ENCODE measurements around the gene FRMD4A. TPM values are rescaled to one million over a fixed set of nuclear protein-coding genes. Genes with fewer than 3 reads are reported as not detected.
A peak's percentile ranks its signal among the peaks of the same experiment; 100 is the strongest.
"Not testable (repeated sequence)": the region's sequence is repeated elsewhere in the genome, so short reads cannot be mapped to it uniquely, and the experiment has no call there.

FRMD4A gene
- total and polyA plus RNA-seq, 5 experiments from 2014 or later, result 0.02 to 0.80 (median 0.31) TPM; not detected in 2

DNA sequence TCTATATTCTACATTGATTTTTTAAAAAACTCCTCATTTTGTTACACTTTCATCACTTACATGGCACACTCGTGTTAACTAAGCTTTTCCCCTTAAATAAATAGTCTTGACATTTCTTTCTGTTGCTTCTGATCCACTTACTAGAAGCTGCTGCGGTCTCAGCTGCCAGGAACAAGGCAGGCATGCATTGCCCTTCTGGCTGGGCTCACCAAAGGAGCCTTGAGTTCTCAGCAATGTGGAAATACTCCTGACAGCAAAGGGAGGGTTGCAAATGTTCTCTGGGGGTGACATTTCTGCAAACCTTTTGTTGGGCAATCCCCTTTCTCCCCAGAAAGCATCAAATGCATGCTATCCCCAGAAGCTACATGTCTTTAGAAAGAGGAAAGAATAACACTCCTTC is 393.9 kb downstream of the FRMD4A start:
- H3K9me3 Mint-ChIP-seq, result peaks cover 0 to 8% (median 0%) of the 10 kb centered on the region in 9 donors
- no peak overlapping the region for H3K27ac Mint-ChIP-seq
- H3K36me3 Mint-ChIP-seq, result no peaks in the 10 kb centered on the region
- no peak for DNase-seq
- H3K4me1 Mint-ChIP-seq, result no peaks in the 10 kb centered on the region
- ATAC-seq, result no peak
- H3K27me3 Mint-ChIP-seq, result peaks cover 1 to 20% (median 6%) of the 10 kb centered on the region in 5 donors
- POLR2A ChIA-PET, result no interaction called here
- H3K4me3 Mint-ChIP-seq, result no peak overlapping the region

DNA sequence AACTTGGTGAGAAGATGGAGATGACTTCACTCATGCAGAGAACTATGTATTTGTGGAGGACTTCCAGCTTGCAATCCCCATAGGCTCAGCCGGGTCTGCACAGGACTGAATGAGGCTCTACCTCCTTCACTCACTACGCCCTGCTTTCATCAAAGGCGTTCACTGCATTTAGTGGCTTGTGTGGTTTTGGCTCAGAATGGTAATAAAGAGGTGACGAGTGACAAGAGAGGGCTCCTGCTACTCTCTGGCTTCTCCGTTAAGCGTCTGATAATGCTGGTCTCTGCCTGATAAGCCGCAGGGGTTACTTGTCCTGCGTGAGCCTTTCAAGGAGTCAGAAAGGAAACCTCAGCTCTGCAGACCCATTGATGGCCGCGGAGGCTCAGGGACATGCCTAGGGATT is 400.6 kb downstream of the FRMD4A start:
- H3K27me3 Mint-ChIP-seq, result peaks cover 0 to 10% (median 1%) of the 10 kb centered on the region in 5 donors
- peak overlapping the region in 8 of 10 donors; percentile 29 to 72 (median 50) for H3K4me3 Mint-ChIP-seq
- POLR2A ChIA-PET, result interaction anchor here (1.6 kb wide), 1 partner anchor 73 kb away, joined by 5 read pairs; no protein-coding TSS in a partner anchor
- H3K36me3 Mint-ChIP-seq, result no peaks in the 10 kb centered on the region
- H3K4me1 Mint-ChIP-seq, result peaks cover 5 to 23% (median 20%) of the 10 kb centered on the region in 4 donors
- H3K27ac Mint-ChIP-seq, result peak overlapping the region in 3 of 10 donors; percentile 28 to 38 (median 37)
- peak in 7 of 10 donors; percentile 31 to 76 (median 45) for DNase-seq
- ATAC-seq, result peak; percentile 98 to 100
- no peaks in the 10 kb centered on the region for H3K9me3 Mint-ChIP-seq

DNA sequence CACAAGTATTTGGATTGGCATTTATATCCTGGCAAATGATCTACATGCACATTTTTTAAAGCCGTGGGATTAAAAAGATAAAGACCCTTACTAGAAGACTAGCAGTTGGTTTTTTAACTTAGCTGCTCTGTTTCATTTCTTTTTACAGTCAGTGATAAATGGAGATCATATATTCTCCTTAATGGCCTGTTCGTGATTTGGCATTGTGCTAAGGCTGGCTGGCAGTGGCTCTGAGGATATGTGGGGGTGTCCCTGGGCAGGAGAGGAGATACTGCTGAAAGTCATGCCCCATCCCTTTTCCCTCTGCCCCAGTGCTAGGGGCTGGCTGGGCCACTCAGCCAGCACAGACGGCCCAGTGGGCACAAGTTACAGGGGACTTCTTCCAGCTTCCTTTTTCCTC is 402.3 kb downstream of the FRMD4A start:
- POLR2A ChIA-PET, result interaction anchor here (0.6 kb wide), 1 partner anchor 142 kb away, joined by 3 read pairs; no protein-coding TSS in a partner anchor
- no peak overlapping the region for H3K27ac Mint-ChIP-seq
- ATAC-seq (no peak), DNase-seq (no peak)
- no peak overlapping the region for H3K4me3 Mint-ChIP-seq
- peaks cover 0 to 1% (median 0%) of the 10 kb centered on the region in 9 donors for H3K9me3 Mint-ChIP-seq
- peaks cover 5 to 23% (median 21%) of the 10 kb centered on the region in 4 donors for H3K4me1 Mint-ChIP-seq
- H3K36me3 Mint-ChIP-seq, result no peaks in the 10 kb centered on the region
- H3K27me3 Mint-ChIP-seq, result peaks cover 0 to 10% (median 1%) of the 10 kb centered on the region in 5 donors

DNA sequence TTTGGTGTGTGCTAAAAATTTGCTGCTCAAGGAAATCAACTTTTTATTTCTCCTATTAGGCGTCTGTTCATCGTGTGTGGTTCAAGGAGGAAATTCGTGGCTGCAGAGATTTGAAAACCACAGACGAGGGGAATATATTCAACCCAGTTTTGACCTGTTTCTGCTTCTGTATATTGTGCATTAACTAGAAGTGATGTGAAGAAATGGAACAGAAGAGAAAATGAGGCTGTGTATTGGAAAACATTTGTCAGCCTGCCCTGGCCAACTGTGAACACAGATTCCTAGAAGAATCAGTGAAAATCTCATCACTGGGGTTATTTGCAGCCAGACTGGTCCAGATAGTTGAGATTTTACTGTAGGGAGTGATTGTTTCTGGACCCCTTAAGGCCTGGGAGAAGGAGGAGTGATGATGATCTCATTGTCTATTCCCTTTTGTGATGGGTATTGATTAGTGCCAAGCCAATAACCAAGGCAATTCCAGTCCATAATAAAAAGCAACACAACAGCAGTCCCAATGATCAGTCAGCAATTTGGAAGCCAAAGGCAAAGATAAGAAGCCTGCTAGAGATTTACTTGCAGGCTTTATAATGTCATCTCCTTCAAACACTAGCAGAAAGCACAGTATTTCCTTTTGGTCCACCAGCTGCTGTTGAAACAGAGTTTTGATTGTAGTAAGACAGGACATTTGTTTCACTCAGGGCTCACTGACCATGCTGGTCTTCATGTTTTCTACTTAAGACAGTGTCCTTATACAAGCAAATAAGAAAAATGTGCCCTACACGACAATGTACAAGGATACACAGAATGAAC is 404.5 kb downstream of the FRMD4A start:
- Mint-ChIP-seq H3K4me1 (peaks cover 5 to 23% (median 20%) of the 10 kb centered on the region in 4 donors), H3K36me3 (no peaks in the 10 kb centered on the region), H3K27me3 (peaks cover 0 to 5% (median 1%) of the 10 kb centered on the region in 5 donors), H3K4me3 (no peak overlapping the region), H3K27ac (peak overlapping the region in 1 of 10 donors; percentile 11), H3K9me3 (peaks cover 0 to 1% (median 0%) of the 10 kb centered on the region in 9 donors)
- no peak for ATAC-seq
- POLR2A ChIA-PET, result no interaction called here
- no peak for DNase-seq

DNA sequence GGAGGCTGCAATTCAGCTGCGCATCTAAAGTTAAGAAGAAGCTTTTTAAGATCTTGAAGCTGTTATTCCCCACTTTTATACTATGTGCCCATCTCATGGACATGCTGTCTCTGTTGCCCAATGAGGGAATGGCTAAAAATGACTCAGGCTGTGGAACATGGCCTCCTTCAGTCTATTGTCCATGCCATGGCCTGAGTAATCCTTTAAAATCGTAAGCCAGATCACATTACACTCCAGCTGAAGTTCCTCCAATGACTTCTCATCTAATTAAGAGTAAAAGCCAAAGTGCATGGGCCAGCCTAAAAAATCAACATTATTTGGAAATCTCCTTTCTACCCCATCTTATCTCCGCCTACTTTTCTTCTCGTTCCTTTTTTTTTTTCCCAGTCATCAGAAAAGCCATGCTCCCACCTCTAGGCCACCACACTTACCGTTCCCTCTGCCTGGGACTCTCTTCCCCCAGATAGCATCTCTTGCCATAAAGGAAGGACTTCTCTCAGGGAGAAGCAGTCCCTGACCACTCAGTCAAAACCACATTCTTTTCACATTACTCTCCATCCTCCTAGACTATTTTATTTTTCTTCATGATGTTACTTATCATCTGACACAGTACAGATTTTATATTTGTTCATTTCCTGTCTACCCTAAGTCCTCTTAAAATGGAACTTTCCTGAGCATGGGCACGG is 406.5 kb downstream of the FRMD4A start:
- Mint-ChIP-seq H3K36me3 (no peaks in the 10 kb centered on the region), H3K4me1 (peaks cover 0 to 9% (median 7%) of the 10 kb centered on the region in 4 donors), H3K27me3 (peaks cover 0 to 4% (median 0%) of the 10 kb centered on the region in 5 donors), H3K9me3 (peaks cover 0 to 1% (median 0%) of the 10 kb centered on the region in 9 donors), H3K27ac (peak overlapping the region in 1 of 10 donors; percentile 8), H3K4me3 (no peak overlapping the region)
- ATAC-seq, result no peak
- POLR2A ChIA-PET, result no interaction called here
- DNase-seq, result no peak

DNA sequence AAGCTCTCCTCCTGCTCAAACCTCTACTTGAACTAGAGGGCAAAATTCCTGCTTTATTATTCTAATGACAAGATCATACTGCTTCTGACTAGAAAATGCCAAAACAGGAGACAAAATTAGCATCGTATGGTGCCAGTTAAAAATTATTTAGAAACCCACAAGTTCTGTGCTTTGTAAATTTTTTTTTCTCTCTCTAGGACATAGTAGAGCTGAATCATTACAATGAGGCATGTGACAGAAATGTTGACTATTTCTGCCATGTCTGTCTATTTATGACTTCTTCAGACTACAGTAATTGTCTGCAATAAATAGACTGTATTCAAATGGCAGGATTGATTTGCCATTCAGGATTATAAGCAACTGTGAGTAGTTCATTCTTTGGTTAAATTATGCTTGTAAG is 408.1 kb downstream of the FRMD4A start:
- no peak overlapping the region for H3K4me3 Mint-ChIP-seq
- H3K4me1 Mint-ChIP-seq, result peaks cover 0 to 9% (median 7%) of the 10 kb centered on the region in 4 donors
- ATAC-seq, result no peak
- H3K36me3 Mint-ChIP-seq, result no peaks in the 10 kb centered on the region
- H3K27ac Mint-ChIP-seq, result no peak overlapping the region
- peaks cover 0 to 1% (median 0%) of the 10 kb centered on the region in 9 donors for H3K9me3 Mint-ChIP-seq
- no peak for DNase-seq
- peaks cover 0 to 4% (median 0%) of the 10 kb centered on the region in 5 donors for H3K27me3 Mint-ChIP-seq
- POLR2A ChIA-PET, result no interaction called here

DNA sequence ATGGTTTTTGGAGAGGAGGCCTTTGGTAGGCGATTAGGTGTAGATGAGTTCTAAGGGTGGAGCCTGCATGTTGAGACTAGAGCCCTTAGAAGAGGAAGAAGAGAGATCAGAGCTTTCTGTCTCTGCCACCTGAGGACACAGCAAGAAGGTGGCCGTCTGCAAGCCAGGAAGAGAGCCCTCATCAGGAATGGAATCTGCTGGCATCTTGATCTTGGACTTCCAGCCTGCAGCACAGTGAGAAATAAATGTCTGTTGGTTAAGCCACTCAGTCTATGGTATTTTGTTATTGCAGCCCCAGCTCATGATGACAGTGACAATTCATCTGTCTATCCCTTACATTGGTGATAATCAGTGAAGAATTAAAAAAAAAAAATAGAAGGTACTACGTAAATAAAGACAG is 408.8 kb downstream of the FRMD4A start:
- Mint-ChIP-seq H3K27me3 (peaks cover 0 to 4% (median 0%) of the 10 kb centered on the region in 5 donors), H3K36me3 (no peaks in the 10 kb centered on the region), H3K27ac (no peak overlapping the region), H3K4me3 (no peak overlapping the region), H3K9me3 (peaks cover 0 to 1% (median 0%) of the 10 kb centered on the region in 9 donors), H3K4me1 (peaks cover 0 to 9% (median 7%) of the 10 kb centered on the region in 4 donors)
- ATAC-seq, result no peak
- DNase-seq, result no peak
- POLR2A ChIA-PET, result no interaction called here

DNA sequence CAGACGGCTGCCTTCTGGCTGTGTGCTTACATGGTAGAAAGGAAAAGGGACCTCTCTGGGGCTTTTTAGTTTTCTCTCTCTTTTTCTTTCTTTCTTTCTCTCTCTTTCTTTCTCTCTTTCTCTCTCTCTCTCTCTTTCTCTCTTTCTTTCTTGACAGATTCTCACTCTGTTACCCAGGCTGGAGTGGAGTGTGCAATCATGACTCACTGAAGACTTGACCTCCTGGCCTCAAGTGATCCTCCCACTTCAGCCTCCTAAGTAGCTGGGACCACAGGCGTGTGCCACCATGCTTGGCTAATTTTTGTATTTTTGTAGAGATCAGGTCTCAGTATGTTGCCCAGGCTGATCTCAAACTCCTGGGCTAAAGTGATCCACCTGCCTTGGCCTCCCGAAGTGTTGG is 409.6 kb downstream of the FRMD4A start:
- DNase-seq, POLR2A ChIA-PET, H3K36me3 Mint-ChIP-seq, ATAC-seq, H3K9me3 Mint-ChIP-seq, H3K27me3 Mint-ChIP-seq, H3K4me1 Mint-ChIP-seq, H3K4me3 Mint-ChIP-seq: not testable (repeated sequence)
- peak overlapping the region in 1 of 10 donors; percentile 59 for H3K27ac Mint-ChIP-seq

DNA sequence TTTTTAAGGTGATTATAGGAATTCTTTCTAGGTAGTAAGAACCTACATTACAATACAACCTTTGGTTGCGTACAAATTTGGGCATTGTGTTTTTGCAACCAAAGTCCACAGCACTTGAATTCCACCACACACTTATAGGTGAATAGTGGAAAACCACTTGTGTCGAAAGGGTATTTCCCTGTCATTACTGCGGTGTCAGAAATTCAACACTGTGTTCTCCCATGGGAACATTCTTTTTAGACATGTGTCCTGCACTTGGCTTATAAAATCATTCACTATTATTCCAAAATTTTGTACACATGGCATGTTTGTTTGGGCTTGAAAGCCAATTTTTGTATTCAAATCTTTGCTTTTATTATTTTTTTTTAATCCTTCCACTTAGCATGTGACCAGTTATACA is 410.3 kb downstream of the FRMD4A start:
- ATAC-seq (no peak), DNase-seq (no peak)
- H3K9me3 Mint-ChIP-seq, result peaks cover 0 to 1% (median 0%) of the 10 kb centered on the region in 9 donors
- H3K27ac Mint-ChIP-seq, result no peak overlapping the region
- no peaks in the 10 kb centered on the region for H3K36me3 Mint-ChIP-seq
- no peak overlapping the region for H3K4me3 Mint-ChIP-seq
- peaks cover 0 to 4% (median 0%) of the 10 kb centered on the region in 4 donors for H3K4me1 Mint-ChIP-seq
- POLR2A ChIA-PET, result no interaction called here
- peaks cover 0 to 2% (median 0%) of the 10 kb centered on the region in 5 donors for H3K27me3 Mint-ChIP-seq

DNA sequence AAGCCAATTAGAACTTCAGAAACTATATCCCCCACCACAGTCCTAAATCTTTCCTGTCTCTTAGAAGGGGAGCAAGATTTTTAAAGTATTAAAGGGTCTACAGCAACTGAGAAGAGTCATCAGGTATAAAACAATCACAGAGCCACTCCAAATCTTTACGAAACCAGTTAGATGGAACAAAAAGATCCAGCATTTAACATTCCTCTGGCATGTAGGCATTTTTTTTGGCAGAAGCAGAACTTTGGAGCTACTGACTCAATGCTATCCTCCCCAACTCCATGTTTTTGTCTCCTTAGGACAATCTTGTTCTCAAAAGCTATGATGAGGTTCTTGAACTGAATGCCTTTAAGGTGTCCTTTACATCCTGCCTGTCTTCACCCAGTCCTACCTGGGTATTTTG is 410.7 kb downstream of the FRMD4A start:
- no peak overlapping the region for H3K27ac Mint-ChIP-seq
- no peak for ATAC-seq
- DNase-seq, result no peak
- POLR2A ChIA-PET, result no interaction called here
- H3K4me1 Mint-ChIP-seq, result peaks cover 0 to under 1% (median 0%) of the 10 kb centered on the region in 4 donors
- H3K4me3 Mint-ChIP-seq, result no peak overlapping the region
- peaks cover 0 to 1% (median 0%) of the 10 kb centered on the region in 9 donors for H3K9me3 Mint-ChIP-seq
- H3K36me3 Mint-ChIP-seq, result no peaks in the 10 kb centered on the region
- H3K27me3 Mint-ChIP-seq, result no peaks in the 10 kb centered on the region

DNA sequence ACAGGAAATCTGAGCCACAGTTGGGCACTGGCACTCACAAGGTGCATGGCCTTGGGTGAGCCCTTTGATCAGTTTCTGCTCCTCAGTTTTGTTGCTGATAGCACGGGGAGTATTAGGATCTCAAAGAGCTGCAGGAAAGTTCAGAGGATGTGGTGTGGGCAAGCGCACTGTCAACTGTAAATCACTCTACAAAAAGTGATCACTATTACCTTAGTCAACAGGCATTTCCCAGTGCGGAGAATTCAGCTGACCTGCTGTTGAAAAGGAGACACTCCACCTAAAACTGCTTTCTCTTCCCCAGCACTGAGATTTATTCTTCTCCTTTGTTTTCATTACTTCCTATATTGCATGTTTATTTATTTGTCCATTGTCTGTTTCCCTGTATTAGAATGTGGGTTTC is 412.9 kb downstream of the FRMD4A start:
- ATAC-seq (no peak), DNase-seq (no peak)
- H3K36me3 Mint-ChIP-seq, result no peaks in the 10 kb centered on the region
- H3K9me3 Mint-ChIP-seq, result no peaks in the 10 kb centered on the region
- no peaks in the 10 kb centered on the region for H3K4me1 Mint-ChIP-seq
- no peaks in the 10 kb centered on the region for H3K27me3 Mint-ChIP-seq
- POLR2A ChIA-PET, result no interaction called here
- H3K27ac Mint-ChIP-seq, result no peak overlapping the region
- no peak overlapping the region for H3K4me3 Mint-ChIP-seq

DNA sequence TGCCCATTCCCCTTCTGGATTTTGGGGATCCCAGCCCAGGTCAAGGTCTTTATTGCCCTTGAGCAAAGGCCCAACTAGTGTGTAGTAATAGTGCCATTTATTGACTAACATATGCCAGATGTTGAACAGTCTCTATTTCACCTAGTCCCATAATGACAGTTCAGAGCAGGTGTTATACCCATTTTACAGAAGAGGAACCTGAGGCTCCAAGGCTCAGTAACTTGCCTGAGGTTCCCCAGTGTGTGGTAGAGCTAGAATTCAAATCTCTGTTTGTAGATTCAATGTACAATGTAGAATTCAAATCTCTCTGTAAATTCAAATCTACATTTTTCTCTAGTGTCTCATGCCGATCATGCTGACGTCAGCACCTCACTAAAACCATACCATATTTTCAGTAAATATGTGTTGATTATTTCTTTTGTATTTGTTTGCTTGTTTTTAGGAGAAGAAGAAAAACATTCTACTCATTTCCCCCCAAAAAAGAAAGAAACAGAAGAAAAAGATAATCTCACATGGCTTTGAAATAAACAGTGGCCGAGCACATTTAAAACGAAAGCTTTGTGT is 414.3 kb downstream of the FRMD4A start:
- no peaks in the 10 kb centered on the region for H3K9me3 Mint-ChIP-seq
- no peak overlapping the region for H3K27ac Mint-ChIP-seq
- no peaks in the 10 kb centered on the region for H3K36me3 Mint-ChIP-seq
- H3K4me1 Mint-ChIP-seq, result no peaks in the 10 kb centered on the region
- H3K27me3 Mint-ChIP-seq, result no peaks in the 10 kb centered on the region
- ATAC-seq (no peak), DNase-seq (no peak)
- POLR2A ChIA-PET, result no interaction called here
- H3K4me3 Mint-ChIP-seq, result no peak overlapping the region

DNA sequence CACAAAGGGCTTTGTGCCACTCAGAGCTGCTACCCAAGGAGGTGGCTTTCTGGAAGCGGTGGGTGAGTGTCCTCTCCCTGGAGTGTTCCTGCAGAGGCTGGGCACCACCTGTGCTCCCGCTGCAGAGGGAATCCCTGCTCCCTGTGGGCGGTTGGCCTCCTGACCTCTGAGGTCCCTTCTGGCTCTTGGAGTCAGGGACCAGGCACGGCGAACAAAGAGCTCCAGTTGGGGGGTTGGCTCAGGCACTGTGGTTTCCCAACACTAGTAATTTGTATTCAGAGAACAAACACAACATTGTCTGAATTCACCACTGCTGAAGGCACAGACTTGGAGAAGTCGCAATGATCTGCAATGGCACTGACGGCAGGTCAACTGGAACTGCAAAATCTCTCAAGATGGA is 415.0 kb downstream of the FRMD4A start:
- no peak for ATAC-seq
- POLR2A ChIA-PET, result no interaction called here
- Mint-ChIP-seq H3K36me3 (no peaks in the 10 kb centered on the region), H3K4me1 (peaks cover 0 to 2% (median 0%) of the 10 kb centered on the region in 4 donors), H3K9me3 (no peaks in the 10 kb centered on the region), H3K27ac (no peak overlapping the region), H3K27me3 (no peaks in the 10 kb centered on the region), H3K4me3 (no peak overlapping the region)
- DNase-seq, result no peak

Data from naive thymus-derived CD8-positive, alpha-beta T cell (primary cell).